H7 (cell line): Measurements from ENCODE around the gene FLNA. TPM values are rescaled to one million over a fixed set of nuclear protein-coding genes. Genes with fewer than 3 reads are reported as not detected.
"Not testable (repeated sequence)": the region's sequence is repeated elsewhere in the genome, so short reads cannot be mapped to it uniquely, and the experiment has no call there.

Source experiments
- DNase-seq: peaks from one replicate; pipeline ENCODE4 v3.0.0; 2012
- H3K27me3 ChIP-seq: 2 replicates; pipeline ENCODE4 v1.6.0; 2011; ENCODE audit warnings: mild to moderate bottlenecking, low read length; ENCODE audit not compliant: control insufficient read depth, insufficient read depth
- H3K36me3 ChIP-seq: replicated peaks from 2 replicates; pipeline ENCODE4 v1.5.1; 2011; ENCODE audit warnings: low read length; ENCODE audit not compliant: control insufficient read depth, insufficient read depth
- H3K4me3 ChIP-seq: 2 replicates; pipeline ENCODE4 v1.5.1; 2011; ENCODE audit warnings: low read depth, mild to moderate bottlenecking, control low read depth, low read length, moderate library complexity; ENCODE audit not compliant: insufficient read depth
- total RNA-seq: library from RNA; depleted of rRNA; stranded (reverse); fragments of >200 nt; shearing (Covaris generic); gene quantifications from 2 replicates; pipeline ENCODE4 v1.2.3, GENCODE V29; 2014

FLNA gene
- total RNA-seq, 1 experiment from 2014 or later, result 799 TPM

DNA sequence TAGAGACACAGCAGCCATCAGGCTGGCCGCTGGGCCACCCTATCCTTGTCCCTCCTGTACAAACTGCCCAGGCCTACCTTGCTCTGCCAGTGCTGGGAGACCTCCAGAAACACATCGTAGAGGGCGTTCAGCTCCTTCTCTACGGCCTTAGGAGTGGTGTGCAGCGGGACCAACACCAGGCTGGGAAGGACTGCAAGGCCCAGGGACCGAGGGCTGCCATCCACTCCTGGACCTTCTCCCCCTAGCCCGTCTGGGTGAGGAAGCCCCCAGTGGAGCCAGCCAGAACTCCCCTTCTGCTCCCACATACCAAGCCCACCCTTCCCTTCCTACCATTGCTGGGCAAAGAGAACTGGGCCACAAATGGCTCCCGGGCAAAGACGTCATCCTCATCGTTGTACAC, 28.8 kb upstream of the FLNA start:
- H3K27me3 ChIP-seq, result no peaks in the 10 kb centered on the region
- no peak for DNase-seq
- H3K4me3 ChIP-seq, result no peak overlapping the region
- H3K36me3 ChIP-seq, result peaks cover 14% of the 10 kb centered on the region

GRCh38 chrX:154402622-154403127, 28.2 kb upstream of the FLNA start:
- Histone ChIP-seq H3K36me3 (peaks cover 14% of the 10 kb centered on the region), H3K27me3 (no peaks in the 10 kb centered on the region), H3K4me3 (no peak overlapping the region)
- no peak for DNase-seq

DNA sequence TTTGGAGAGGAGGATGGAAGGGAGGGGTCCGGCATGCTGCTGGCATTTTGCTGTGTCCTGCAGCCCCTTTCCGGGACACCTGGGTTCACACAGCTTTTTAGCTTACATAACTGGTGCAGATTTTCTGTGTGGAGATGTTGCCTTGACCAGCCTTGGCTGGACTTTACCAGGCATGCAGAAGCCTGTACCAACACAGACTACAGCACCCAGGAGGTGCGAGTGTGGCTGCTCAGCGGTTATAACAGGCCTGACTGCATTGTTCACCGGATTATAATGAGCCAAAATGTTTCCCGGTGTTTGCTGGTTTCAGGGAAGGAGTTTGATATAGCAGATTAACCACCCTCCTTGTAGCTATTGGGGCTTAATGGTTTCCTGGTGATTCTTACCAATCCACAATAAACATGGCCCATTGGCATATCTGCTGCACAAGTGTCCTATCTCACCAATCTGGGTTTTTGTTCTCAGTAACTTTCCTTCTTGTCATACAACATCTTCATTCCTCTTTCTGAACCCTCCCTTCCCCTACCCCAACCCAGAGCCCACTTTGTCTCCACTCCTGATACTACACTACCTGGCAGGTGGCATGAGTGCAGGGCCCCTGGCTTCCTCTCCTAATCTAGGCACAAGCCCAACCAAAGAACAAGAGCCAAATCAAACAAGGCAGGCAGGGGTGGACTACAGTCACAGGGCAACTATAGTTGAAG, 27.6 kb upstream of the FLNA start:
- no peak for DNase-seq
- Histone ChIP-seq H3K4me3 (no peak overlapping the region), H3K36me3 (peaks cover 14% of the 10 kb centered on the region), H3K27me3 (no peaks in the 10 kb centered on the region)

DNA sequence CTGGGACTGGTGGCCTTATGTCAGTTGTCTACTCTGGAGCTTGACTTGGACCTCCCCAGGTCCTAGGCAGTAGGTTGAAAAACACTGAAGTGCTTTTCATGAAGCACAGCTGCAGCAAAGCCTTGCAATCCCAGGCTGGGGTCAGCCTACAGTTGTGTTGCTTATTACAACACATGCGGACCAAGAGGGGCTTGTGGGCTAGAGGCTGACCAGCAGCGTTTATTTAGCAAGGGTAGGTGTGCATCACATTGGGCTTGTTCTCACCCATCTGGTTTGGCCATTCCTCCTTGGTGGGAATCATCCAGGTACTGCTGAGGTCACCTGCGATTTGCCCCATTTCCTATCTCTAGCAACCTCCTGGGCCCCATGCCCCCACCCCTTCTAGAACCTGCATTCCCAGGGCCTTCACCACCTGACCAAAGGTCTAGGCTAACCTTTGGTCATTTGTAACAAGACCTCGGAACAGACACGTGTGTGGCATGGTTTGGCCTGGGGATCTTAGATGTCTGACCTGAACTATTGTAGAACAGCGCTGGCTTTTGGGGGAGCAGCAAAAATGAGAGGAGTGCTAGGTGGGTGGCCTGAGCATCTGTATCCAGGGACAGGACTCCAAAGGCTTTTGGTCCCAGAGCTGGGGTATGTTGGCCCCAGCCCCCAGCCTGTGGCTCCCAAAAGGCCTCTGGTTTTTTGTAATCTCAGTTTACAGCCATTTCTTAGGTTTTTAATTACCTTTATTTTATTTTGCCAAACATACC, 26.8 kb upstream of the FLNA start:
- Histone ChIP-seq H3K27me3 (no peaks in the 10 kb centered on the region), H3K36me3 (peaks cover 14% of the 10 kb centered on the region), H3K4me3 (no peak overlapping the region)
- no peak for DNase-seq

GRCh38 chrX:154400369-154400817, 26.0 kb upstream of the FLNA start:
- not testable (repeated sequence) for H3K4me3 ChIP-seq, DNase-seq, H3K27me3 ChIP-seq
- peaks cover 14% of the 10 kb centered on the region for H3K36me3 ChIP-seq

GRCh38 chrX:154399527-154400368, 25.3 kb upstream of the FLNA start:
- Histone ChIP-seq H3K4me3 (peak overlapping the region; percentile 63), H3K36me3 (peaks cover 14% of the 10 kb centered on the region), H3K27me3 (no peaks in the 10 kb centered on the region)
- DNase-seq, result no peak

GRCh38 chrX:154398668-154399526, 24.5 kb upstream of the FLNA start:
- Histone ChIP-seq H3K4me3 (peak overlapping the region; percentile 63), H3K27me3 (no peaks in the 10 kb centered on the region), H3K36me3 (peaks cover 14% of the 10 kb centered on the region)
- peak; percentile 67 for DNase-seq

DNA sequence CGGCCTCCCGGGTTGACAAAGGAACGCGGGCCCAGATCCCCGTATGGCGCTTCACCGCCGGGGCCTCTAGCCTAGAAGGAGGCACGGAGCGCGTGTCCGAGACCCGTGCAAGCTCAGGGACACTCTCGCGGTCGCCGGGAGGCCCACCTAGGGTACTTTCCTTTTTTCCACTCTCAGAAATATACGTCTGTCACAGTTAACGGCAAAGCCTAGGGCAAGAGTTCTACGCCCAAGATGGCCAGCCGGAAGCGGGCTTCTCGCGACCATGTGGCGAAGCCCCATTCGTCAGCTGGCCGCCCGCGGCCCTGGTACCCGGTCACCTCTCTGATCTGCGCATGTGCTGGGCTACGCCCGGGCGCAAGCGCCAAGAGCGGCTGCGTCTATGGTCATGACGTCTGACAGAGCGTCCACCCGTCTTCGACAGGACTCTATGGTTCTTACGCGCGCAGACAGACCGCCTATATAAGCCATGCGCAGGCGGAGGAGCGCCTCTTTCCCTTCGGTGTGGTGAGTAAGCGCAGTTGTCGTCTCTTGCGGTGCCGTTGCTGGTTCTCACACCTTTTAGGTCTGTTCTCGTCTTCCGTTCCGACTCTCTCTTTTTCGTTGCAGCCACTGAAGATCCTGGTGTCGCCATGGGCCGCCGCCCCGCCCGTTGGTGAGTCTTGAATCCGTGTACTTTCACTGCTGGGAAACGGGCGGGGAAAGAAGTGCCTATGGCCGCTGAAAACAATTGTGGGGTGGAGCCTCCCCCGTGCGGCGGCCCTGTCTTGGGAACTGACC, 23.6 kb upstream of the FLNA start, which contains the start of gene RPL10:
RPL10 (plus strand) TSS at position 490 of the 780 bp plus-strand sequence; CDS start at position 633, 143 bp downstream.
- Histone ChIP-seq H3K4me3 (peak within 1 kb of the TSS; percentile 63), H3K27me3 (no peaks in the 10 kb centered on the region), H3K36me3 (peaks cover 14% of the 10 kb centered on the region)
- DNase-seq, result peak; percentile 97

GRCh38 chrX:154396973-154397887, 22.8 kb upstream of the FLNA start:
- H3K4me3 ChIP-seq, result peak overlapping the region; percentile 63
- DNase-seq, result peak; percentile 85
- H3K36me3 ChIP-seq, result peaks cover 14% of the 10 kb centered on the region
- H3K27me3 ChIP-seq, result no peaks in the 10 kb centered on the region

DNA sequence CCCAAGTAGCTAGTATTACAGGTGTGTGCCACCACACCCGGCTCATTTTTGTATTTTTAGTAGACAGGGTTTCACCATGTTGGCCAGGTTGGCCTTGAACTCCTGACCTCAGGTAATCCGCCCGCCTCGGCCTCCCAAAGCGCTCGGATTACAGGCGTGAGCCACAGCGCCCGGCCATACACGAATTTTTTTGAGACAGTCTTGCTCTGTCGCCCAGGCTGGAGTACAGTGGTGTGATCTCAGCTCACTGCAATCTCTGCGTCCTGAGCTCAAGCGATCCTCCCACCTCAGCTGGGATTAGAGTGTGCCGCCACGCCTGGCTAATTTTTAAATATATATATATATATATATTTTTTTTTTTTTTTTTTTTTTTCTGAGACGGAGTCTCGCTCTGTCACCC, 21.9 kb upstream of the FLNA start:
- H3K36me3 ChIP-seq, result peaks cover 14% of the 10 kb centered on the region
- H3K4me3 ChIP-seq, DNase-seq, H3K27me3 ChIP-seq: not testable (repeated sequence)

GRCh38 chrX:154389812-154390747, 15.6 kb upstream of the FLNA start:
- H3K27me3 ChIP-seq, DNase-seq, H3K36me3 ChIP-seq: not testable (repeated sequence)
- peak overlapping the region; percentile 19; the same call in 1 of the 2 replicates for H3K4me3 ChIP-seq
